MM.1S (cell line): ENCODE data around the gene MAST3.

ENCODE experiments used
- DNase-seq: peaks from one replicate; pipeline ENCODE4 v3.0.0-alpha.2; 2015
- H2AFZ ChIP-seq: fragments of 300-600 bp; sonication (generic); 2 replicates; pipeline ENCODE4 v1.6.0; 2016; ENCODE audit warnings: antibody characterized with exemption, low read length
- H3F3A ChIP-seq: fragments of 300-600 bp; sonication (generic); 2 replicates; pipeline ENCODE4 v1.6.1; 2016; ENCODE audit warnings: mild to moderate bottlenecking, antibody characterized with exemption, low read length, moderate library complexity, mixed read lengths; ENCODE audit not compliant: insufficient read depth
- H3K27ac ChIP-seq: fragments of 300-600 bp; sonication (generic); 2 replicates; pipeline ENCODE4 v1.5.1; 2016; ENCODE audit warnings: mild to moderate bottlenecking, low read length
- H3K27me3 ChIP-seq: fragments of 300-600 bp; sonication (generic); replicated peaks from 2 replicates; pipeline ENCODE4 v1.6.0; 2016; ENCODE audit warnings: low read length; ENCODE audit not compliant: insufficient read depth
- H3K36me3 ChIP-seq: fragments of 300-600 bp; sonication (generic); replicated peaks from 2 replicates; pipeline ENCODE4 v1.6.1; 2016; ENCODE audit warnings: mild to moderate bottlenecking, low read length, mixed read lengths; ENCODE audit not compliant: insufficient read depth
- H3K4me1 ChIP-seq: fragments of 300-600 bp; sonication (generic); 2 replicates; pipeline ENCODE4 v1.6.1; 2016; ENCODE audit warnings: low read length, mixed read lengths
- H3K4me2 ChIP-seq: fragments of 300-600 bp; sonication (generic); 2 replicates; pipeline ENCODE4 v1.6.0; 2016; ENCODE audit warnings: low read depth, low read length
- H3K4me3 ChIP-seq: fragments of 300-600 bp; sonication (generic); 2 replicates; pipeline ENCODE4 v1.5.1; 2016; ENCODE audit warnings: low read length, mixed read lengths
- H3K79me2 ChIP-seq: fragments of 300-600 bp; sonication (generic); 2 replicates; pipeline ENCODE4 v1.6.1; 2016; ENCODE audit warnings: mixed run types, low read length, mixed read lengths
- H3K9ac ChIP-seq: fragments of 300-600 bp; sonication (generic); 2 replicates; pipeline ENCODE4 v1.6.1; 2016; ENCODE audit warnings: low read length, mixed read lengths
- H3K9me2 ChIP-seq: fragments of 300-600 bp; sonication (generic); replicated peaks from 2 replicates; pipeline ENCODE4 v1.6.1; 2016; ENCODE audit warnings: mild to moderate bottlenecking, low read length, mixed read lengths; ENCODE audit not compliant: insufficient read depth
- H3K9me3 ChIP-seq: fragments of 300-600 bp; sonication (generic); replicated peaks from 2 replicates; pipeline ENCODE4 v1.6.1; 2016; ENCODE audit warnings: mild to moderate bottlenecking, low read length, mixed read lengths; ENCODE audit not compliant: insufficient read depth
- H4K20me1 ChIP-seq: fragments of 300-600 bp; sonication (generic); 2 replicates; pipeline ENCODE4 v1.6.1; 2016; ENCODE audit warnings: mild to moderate bottlenecking, low read length, moderate library complexity, mixed read lengths; ENCODE audit not compliant: insufficient read depth
- CTCF ChIP-seq: fragments of 300-600 bp; sonication (generic); IDR thresholded peaks from 2 replicates; pipeline ENCODE4 v1.5.1; 2016; ENCODE audit warnings: antibody characterized with exemption, low read length, mixed read lengths
- EZH2 ChIP-seq: fragments of 300-600 bp; sonication (generic); optimal IDR thresholded peaks from 2 replicates; pipeline ENCODE3; 2017; ENCODE audit warnings: low read depth, mild to moderate bottlenecking, antibody characterized with exemption, low read length, mixed read lengths
- EZH2phosphoT487 ChIP-seq: fragments of 300-600 bp; sonication (generic); IDR thresholded peaks from 2 replicates; pipeline ENCODE4 v1.6.1; 2018; ENCODE audit warnings: antibody characterized with exemption, low read length

Gene MAST3

GRCh38 chr19:18150776-18151624, 53.4 kb downstream of the MAST3 start:
- no peak overlapping the region for H3K9ac ChIP-seq
- H3K27ac ChIP-seq, result no peak overlapping the region
- no peak for TF ChIP-seq CTCF
- no peak for TF ChIP-seq EZH2
- no peak for TF ChIP-seq EZH2phosphoT487
- H3F3A ChIP-seq, result peaks cover 12% of the 10 kb centered on the region
- H3K9me3 ChIP-seq, result no peaks in the 10 kb centered on the region
- H3K4me2 ChIP-seq, result peak overlapping the region; percentile 83; the same call in 1 of the 2 replicates
- 0 out of 2 replicates have a peak, but pooled peaks cover 6% of the 10 kb centered on the region for H3K4me1 ChIP-seq
- H3K79me2 ChIP-seq, result peaks cover 14% of the 10 kb centered on the region; the same call in 1 of the 2 replicates
- H2AFZ ChIP-seq, result no peak overlapping the region
- H3K27me3 ChIP-seq, result no peaks in the 10 kb centered on the region
- H3K36me3 ChIP-seq, result no peaks in the 10 kb centered on the region
- H4K20me1 ChIP-seq, result no peaks in the 10 kb centered on the region
- no peak overlapping the region for H3K4me3 ChIP-seq
- H3K9me2 ChIP-seq, result no peaks in the 10 kb centered on the region
- DNase-seq, result no peak

GRCh38 chr19:18152442-18152816, 54.9 kb downstream of the MAST3 start:
- Histone ChIP-seq H3K79me2 (peaks cover 14% of the 10 kb centered on the region; the same call in 1 of the 2 replicates), H3K9me2 (no peaks in the 10 kb centered on the region), H3K9me3 (no peaks in the 10 kb centered on the region), H3K36me3 (no peaks in the 10 kb centered on the region), H3F3A (peaks cover 12% of the 10 kb centered on the region), H3K4me3 (peak overlapping the region; percentile 64), H3K9ac (peak overlapping the region; percentile 74), H4K20me1 (no peaks in the 10 kb centered on the region), H3K27ac (peak overlapping the region; percentile 88), H3K4me1 (0 out of 2 replicates have a peak, but pooled peaks cover 6% of the 10 kb centered on the region), H3K27me3 (no peaks in the 10 kb centered on the region), H3K4me2 (peak overlapping the region; percentile 83), H2AFZ (peak overlapping the region; percentile 84)
- peak; percentile 98 for DNase-seq
- TF ChIP-seq EZH2phosphoT487, result no peak
- TF ChIP-seq CTCF, result peak; percentile 79
- TF ChIP-seq EZH2, result no peak

GRCh38 chr19:18152817-18153555, 55.4 kb downstream of the MAST3 start, which contains the start of gene PIK3R2:
Gene PIK3R2, plus strand, starts transcription at chr19:18153163. Its CDS starts 2,717 bp downstream, at chr19:18155880.
- H3K27ac ChIP-seq, result peak within 1 kb of the TSS; percentile 88

More at GRCh38 chr19:18152817-18153555, 55.4 kb downstream of the MAST3 start, which contains the start of gene PIK3R2:
- peak; percentile 99 for DNase-seq
- H3K4me2 ChIP-seq, result peak within 1 kb of the TSS; percentile 89
- H3K9me2 ChIP-seq, result no peaks in the 10 kb centered on the region
- TF ChIP-seq EZH2phosphoT487 (no peak), CTCF (no peak), EZH2 (no peak)
- no peaks in the 10 kb centered on the region for H3K27me3 ChIP-seq
- H3K79me2 ChIP-seq, result peaks cover 14% of the 10 kb centered on the region; the same call in 1 of the 2 replicates
- H4K20me1 ChIP-seq, result no peaks in the 10 kb centered on the region
- peak within 1 kb of the TSS; percentile 86 for H3K4me3 ChIP-seq
- peaks cover 12% of the 10 kb centered on the region for H3F3A ChIP-seq
- H3K4me1 ChIP-seq, result 0 out of 2 replicates have a peak, but pooled peaks cover 6% of the 10 kb centered on the region
- peak within 1 kb of the TSS; percentile 92 for H3K9ac ChIP-seq
- H2AFZ ChIP-seq, result peak within 1 kb of the TSS; percentile 85
- H3K36me3 ChIP-seq, result no peaks in the 10 kb centered on the region
- no peaks in the 10 kb centered on the region for H3K9me3 ChIP-seq
